A204.1 (cell line): ENCODE measurements around the gene SRC.

Experiments
- FAIRE-seq: peaks from 2 replicates; lab custom pipeline; 2012; peaks lifted over from hg19 to GRCh38; lab: Jason Lieb, UNC

The SRC gene

GRCh38 chr20:37454636-37455385 is 108.9 kb downstream of the SRC start:
- no peak for FAIRE-seq
